H9 (cell line): ENCODE data around the gene CPAMD8. TPM values are rescaled to one million over a fixed set of nuclear protein-coding genes. Genes with fewer than 3 reads are reported as not detected.

Experiments
- DNase-seq: peaks from one replicate; pipeline ENCODE4 v3.0.0-alpha.2; 2017
- H2AFZ ChIP-seq: one replicate; pipeline ENCODE4 v1.6.1; 2013; ENCODE audit warnings: mild to moderate bottlenecking, low read length, control low read depth, moderate library complexity
- H2AK5ac ChIP-seq: 2 replicates; pipeline ENCODE4 v1.6.1; 2013; ENCODE audit warnings: low read length, control low read depth, mixed read lengths; ENCODE audit not compliant: insufficient read length
- H2BK120ac ChIP-seq: one replicate; pipeline ENCODE4 v1.6.1; 2013; ENCODE audit warnings: low read depth, mild to moderate bottlenecking, low read length, control low read depth, inconsistent platforms; ENCODE audit not compliant: poor library complexity, severe bottlenecking
- H2BK12ac ChIP-seq: 2 replicates; pipeline ENCODE4 v1.6.1; 2013; ENCODE audit warnings: low read length, control low read depth, mixed read lengths, low read depth; ENCODE audit not compliant: insufficient read length
- H2BK15ac ChIP-seq: 2 replicates; pipeline ENCODE4 v1.6.1; 2013; ENCODE audit warnings: low read depth, low read length, control low read depth
- H2BK20ac ChIP-seq: one replicate; pipeline ENCODE4 v1.6.1; 2013; ENCODE audit warnings: low read depth, mild to moderate bottlenecking, low read length, control low read depth, inconsistent platforms; ENCODE audit not compliant: poor library complexity, severe bottlenecking
- H2BK5ac ChIP-seq: 2 replicates; pipeline ENCODE4 v1.6.1; 2013; ENCODE audit warnings: low read length, control low read depth, mixed read lengths; ENCODE audit not compliant: insufficient read length
- H3K14ac ChIP-seq: 2 replicates; pipeline ENCODE4 v1.6.1; 2013; ENCODE audit warnings: low read length, control low read depth; ENCODE audit not compliant: insufficient read depth
- H3K18ac ChIP-seq: 2 replicates; pipeline ENCODE4 v1.6.1; 2013; ENCODE audit warnings: low read depth, mild to moderate bottlenecking, mixed read lengths, low read length, control low read depth; ENCODE audit not compliant: insufficient read length
- H3K23ac ChIP-seq: 2 replicates; pipeline ENCODE4 v1.6.1; 2013; ENCODE audit warnings: low read length, control low read depth, mixed read lengths, low read depth; ENCODE audit not compliant: insufficient read length
- H3K23me2 ChIP-seq: 2 replicates; pipeline ENCODE4 v1.6.1; 2013; ENCODE audit warnings: low read depth, mild to moderate bottlenecking, mixed read lengths, low read length, control low read depth; ENCODE audit not compliant: insufficient read length, poor library complexity, severe bottlenecking
- H3K27ac ChIP-seq: 2 replicates; pipeline ENCODE4 v1.5.1; 2013; ENCODE audit warnings: low read length, control low read depth, mixed read lengths, low read depth; ENCODE audit not compliant: insufficient read length
- H3K27me3 ChIP-seq: 2 replicates; pipeline ENCODE4 v1.6.1; 2013; ENCODE audit warnings: low read length, control low read depth, inconsistent platforms; ENCODE audit not compliant: insufficient read depth
- H3K4ac ChIP-seq: 2 replicates; pipeline ENCODE4 v1.6.1; 2013; ENCODE audit warnings: low read depth, mild to moderate bottlenecking, control low read depth, inconsistent platforms, low read length, moderate library complexity
- H3K4me1 ChIP-seq: 2 replicates; pipeline ENCODE4 v1.6.1; 2013; ENCODE audit warnings: low read length, control low read depth, inconsistent platforms; ENCODE audit not compliant: insufficient read depth
- H3K4me2 ChIP-seq: 2 replicates; pipeline ENCODE4 v1.6.1; 2013; ENCODE audit warnings: low read length, control low read depth, mixed read lengths; ENCODE audit not compliant: insufficient read length, insufficient read depth
- H3K56ac ChIP-seq: 2 replicates; pipeline ENCODE4 v1.6.1; 2013; ENCODE audit warnings: low read depth, mild to moderate bottlenecking, mixed read lengths, low read length, control low read depth; ENCODE audit not compliant: insufficient read length
- H3K79me1 ChIP-seq: 2 replicates; pipeline ENCODE4 v1.6.1; 2013; ENCODE audit warnings: low read depth, mild to moderate bottlenecking, moderate library complexity, low read length, control low read depth, inconsistent platforms; ENCODE audit not compliant: insufficient read depth, poor library complexity, severe bottlenecking
- H3K79me2 ChIP-seq: 2 replicates; pipeline ENCODE4 v1.6.1; 2013; ENCODE audit warnings: low read length, control low read depth, inconsistent platforms; ENCODE audit not compliant: insufficient read depth
- H3K9ac ChIP-seq: 2 replicates; pipeline ENCODE4 v1.6.1; 2013; ENCODE audit warnings: low read length, control low read depth, mixed read lengths; ENCODE audit not compliant: insufficient read length; ENCODE audit errors: extremely low read depth
- H3K9me3 ChIP-seq: one replicate; pipeline ENCODE4 v1.6.1; 2013; ENCODE audit warnings: low read depth, low read length, inconsistent platforms; ENCODE audit not compliant: control insufficient read depth
- H3T11ph ChIP-seq: one replicate; pipeline ENCODE4 v1.6.1; 2013; ENCODE audit warnings: mild to moderate bottlenecking, low read length, control low read depth, inconsistent platforms
- H4K20me1 ChIP-seq: one replicate; pipeline ENCODE4 v1.6.1; 2013; ENCODE audit not compliant: control insufficient read depth, insufficient read length, insufficient read depth
- H4K5ac ChIP-seq: 2 replicates; pipeline ENCODE4 v1.6.1; 2013; ENCODE audit warnings: low read depth, mild to moderate bottlenecking, mixed read lengths, low read length, control low read depth; ENCODE audit not compliant: insufficient read length
- H4K8ac ChIP-seq: replicated peaks from 2 replicates; pipeline ENCODE4 v1.6.1; 2013; ENCODE audit warnings: low read length, control low read depth, mixed read lengths, low read depth; ENCODE audit not compliant: insufficient read length
- H4K91ac ChIP-seq: 2 replicates; pipeline ENCODE4 v1.6.1; 2013; ENCODE audit warnings: low read depth, mild to moderate bottlenecking, moderate library complexity, mixed read lengths, low read length, control low read depth; ENCODE audit not compliant: insufficient read length
- H3K27ac Mint-ChIP-seq, 3 experiments: 2 replicates in 2 of 3; 3 replicates in 1 of 3; pipeline ENCODE4 v1.8.0; 2020 to 2021; ENCODE audit warnings: mixed read lengths in 3 of 3, mild to moderate bottlenecking in 1 of 3, moderate library complexity in 1 of 3
- H3K27me3 Mint-ChIP-seq: 2 replicates; pipeline ENCODE4 v1.8.0; 2021; ENCODE audit warnings: low read depth, mild to moderate bottlenecking, moderate library complexity, mixed read lengths
- H3K36me3 Mint-ChIP-seq, 3 experiments: 2 replicates in 2 of 3; 3 replicates in 1 of 3; pipeline ENCODE4 v1.8.0; 2020 to 2021; ENCODE audit warnings: low read depth in 3 of 3, mixed read lengths in 3 of 3; ENCODE audit not compliant: insufficient read depth in 1 of 3
- H3K4me1 Mint-ChIP-seq, 2 experiments: 2 replicates each; pipeline ENCODE4 v1.8.0; 2020; ENCODE audit warnings: mixed read lengths in 2 of 2
- H3K4me3 Mint-ChIP-seq, 2 experiments: 2 replicates in 1 of 2; 3 replicates in 1 of 2; pipeline ENCODE4 v1.8.0; 2020 to 2021; ENCODE audit warnings: mild to moderate bottlenecking in 2 of 2, mixed read lengths in 2 of 2, moderate library complexity in 1 of 2
- H3K9me3 Mint-ChIP-seq, 2 experiments: 2 replicates in 1 of 2; 3 replicates in 1 of 2; pipeline ENCODE4 v1.8.0; 2020; ENCODE audit warnings: mild to moderate bottlenecking in 2 of 2, mixed read lengths in 2 of 2, moderate library complexity in 1 of 2
- WGBS: extraction: QIAGEN DNeasy Blood & Tissue Kit; methylation state at CpG from one replicate; pipeline ENCODE4 v1.1.7; 2013; ENCODE audit warnings: missing lambda C conversion rate, low lambda C conversion rate, mixed read lengths; ENCODE audit not compliant: insufficient read length; ENCODE audit errors: extremely low coverage; 5-methylcytosine and 5-hydroxymethylcytosine counted together
- total RNA-seq: library from RNA; stranded (reverse); gene quantifications from 2 replicates; pipeline ENCODE4 v1.2.1, GENCODE V29; 2021
- TF ChIP-seq, protein P1 (sequence below): fragments of 200-600 bp; sonication (generic); conservative IDR thresholded peaks from 3 replicates; pipeline ENCODE4 v1.8.0; 2021; ENCODE audit warnings: antibody characterized with exemption, mild to moderate bottlenecking

CPAMD8 gene
- total RNA-seq, 1 experiment from 2014 or later = 12.0 TPM

DNA sequence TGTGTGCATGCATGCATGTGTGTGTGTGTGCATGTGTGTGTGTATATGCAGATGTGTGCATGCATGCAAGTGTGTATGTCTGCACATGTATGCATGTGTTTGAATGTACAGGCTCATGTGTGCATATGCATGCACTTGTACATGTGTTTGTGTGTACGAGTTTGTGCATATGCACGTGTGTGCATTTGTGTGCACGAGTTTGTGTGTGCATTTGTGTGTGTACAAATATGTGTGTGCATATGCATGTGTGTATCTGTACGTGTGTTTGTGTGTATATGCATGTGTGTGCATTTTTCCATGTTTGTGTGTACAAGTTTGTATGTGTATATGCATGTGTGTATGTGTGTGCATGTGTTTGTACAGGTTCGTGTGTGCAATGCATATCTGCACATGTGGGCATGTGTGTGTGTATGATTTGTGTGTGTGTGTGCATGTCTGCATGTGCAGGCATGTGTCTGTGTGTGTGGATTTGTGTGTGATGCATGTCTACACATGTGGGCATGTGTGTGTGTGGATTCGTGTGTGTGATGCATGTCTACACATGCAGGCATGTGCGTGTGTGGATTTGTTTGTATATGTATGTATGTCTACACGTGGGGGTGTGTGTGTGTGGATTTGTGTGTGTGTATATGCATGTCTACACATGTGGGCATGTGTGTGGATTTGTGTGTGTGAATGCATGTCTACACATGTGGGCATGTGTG, 80.7 kb downstream of the CPAMD8 start:
- Mint-ChIP-seq H3K27me3 (no peaks in the 10 kb centered on the region), H3K4me3 (no peak overlapping the region), H3K36me3 (peaks cover 6 to 7% (median 6%) of the 10 kb centered on the region in 3 experiments; a peak in 6 of 7 replicates), H3K9me3 (peaks cover 0 to 7% of the 10 kb centered on the region in 2 experiments; a peak in 4 of 5 replicates), H3K27ac (no peak overlapping the region), H3K4me1 (peaks cover 0 to 2% of the 10 kb centered on the region in 2 experiments; a peak in 1 of 4 replicates)
- TF ChIP-seq, protein P1, sequence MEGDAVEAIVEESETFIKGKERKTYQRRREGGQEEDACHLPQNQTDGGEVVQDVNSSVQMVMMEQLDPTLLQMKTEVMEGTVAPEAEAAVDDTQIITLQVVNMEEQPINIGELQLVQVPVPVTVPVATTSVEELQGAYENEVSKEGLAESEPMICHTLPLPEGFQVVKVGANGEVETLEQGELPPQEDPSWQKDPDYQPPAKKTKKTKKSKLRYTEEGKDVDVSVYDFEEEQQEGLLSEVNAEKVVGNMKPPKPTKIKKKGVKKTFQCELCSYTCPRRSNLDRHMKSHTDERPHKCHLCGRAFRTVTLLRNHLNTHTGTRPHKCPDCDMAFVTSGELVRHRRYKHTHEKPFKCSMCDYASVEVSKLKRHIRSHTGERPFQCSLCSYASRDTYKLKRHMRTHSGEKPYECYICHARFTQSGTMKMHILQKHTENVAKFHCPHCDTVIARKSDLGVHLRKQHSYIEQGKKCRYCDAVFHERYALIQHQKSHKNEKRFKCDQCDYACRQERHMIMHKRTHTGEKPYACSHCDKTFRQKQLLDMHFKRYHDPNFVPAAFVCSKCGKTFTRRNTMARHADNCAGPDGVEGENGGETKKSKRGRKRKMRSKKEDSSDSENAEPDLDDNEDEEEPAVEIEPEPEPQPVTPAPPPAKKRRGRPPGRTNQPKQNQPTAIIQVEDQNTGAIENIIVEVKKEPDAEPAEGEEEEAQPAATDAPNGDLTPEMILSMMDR = no peak
- H3K23me2 ChIP-seq = no peaks in the 10 kb centered on the region
- no peak overlapping the region for H2AK5ac ChIP-seq
- H3K9ac ChIP-seq = no peak overlapping the region
- H2BK20ac ChIP-seq = no peak overlapping the region
- no peak overlapping the region for H3T11ph ChIP-seq
- H3K18ac ChIP-seq = no peak overlapping the region
- no peak overlapping the region for H4K8ac ChIP-seq
- no peaks in the 10 kb centered on the region for H3K79me2 ChIP-seq
- H4K5ac ChIP-seq = no peak overlapping the region
- H3K14ac ChIP-seq = no peak overlapping the region
- H2BK5ac ChIP-seq = no peak overlapping the region
- no peak overlapping the region for H2BK15ac ChIP-seq
- H2BK120ac ChIP-seq = no peak overlapping the region
- no peak overlapping the region for H3K4me2 ChIP-seq
- no peak for DNase-seq
- H2AFZ ChIP-seq = no peak overlapping the region
- H3K9me3 ChIP-seq = no peaks in the 10 kb centered on the region
- H3K4me1 ChIP-seq = no peaks in the 10 kb centered on the region
- no peak overlapping the region for H4K91ac ChIP-seq
- WGBS = no CpG with 5 or more reads among the region's 8 CpGs
- no peak overlapping the region for H3K56ac ChIP-seq
- H3K23ac ChIP-seq = no peak overlapping the region
- H3K27ac ChIP-seq = no peak overlapping the region
- no peak overlapping the region for H2BK12ac ChIP-seq
- no peaks in the 10 kb centered on the region for H3K27me3 ChIP-seq
- no peaks in the 10 kb centered on the region for H4K20me1 ChIP-seq
- H3K4ac ChIP-seq = no peak overlapping the region
- H3K79me1 ChIP-seq = no peaks in the 10 kb centered on the region
